Activated T-helper 2 cell treated with anti-CD3 and anti-CD28 coated beads, Interferon-gamma antibody, Interleukin-2, Interleukin-4, amounts not matched to agents 10 μg/mL and 5 μg/mL and 100 μg/mL, durations not matched to agents 14 hours and 24 hours and 36 hours (primary cell): ENCODE data around the gene AKAP14. TPM values are rescaled to one million over a fixed set of nuclear protein-coding genes. Genes with fewer than 3 reads are reported as not detected.
"Not testable (repeated sequence)": the region's sequence is repeated elsewhere in the genome, so short reads cannot be mapped to it uniquely, and the experiment has no call there.

ENCODE experiments used
- DNase-seq: peaks from one replicate; pipeline ENCODE4 v3.0.0; 2021; ENCODE audit warnings: low spot score
- H3K27ac Mint-ChIP-seq: one replicate; pipeline ENCODE4 v1.8.0; 2021; ENCODE audit warnings: mixed read lengths
- H3K27me3 Mint-ChIP-seq: one replicate; pipeline ENCODE4 v1.8.0; 2021; ENCODE audit warnings: low read depth, mixed read lengths
- H3K36me3 Mint-ChIP-seq: one replicate; pipeline ENCODE4 v1.8.0; 2021; ENCODE audit warnings: low read depth, mixed read lengths
- H3K4me1 Mint-ChIP-seq: one replicate; pipeline ENCODE4 v1.8.0; 2021; ENCODE audit warnings: low read depth, mixed read lengths
- H3K4me3 Mint-ChIP-seq: one replicate; pipeline ENCODE4 v1.8.0; 2021; ENCODE audit warnings: low read depth, mild to moderate bottlenecking, moderate library complexity, mixed read lengths
- H3K9me3 Mint-ChIP-seq: one replicate; pipeline ENCODE4 v1.8.0; 2021; ENCODE audit warnings: mixed read lengths
- intact Hi-C: fragments of 100-400 bp; cut with micrococcal nuclease; formaldehyde crosslinking; loops from one replicate; pipeline ENCODE4 v1.15.1; 2023
- total RNA-seq: library from RNA; stranded (reverse); gene quantifications from 2 replicates; pipeline ENCODE4 v1.2.3, GENCODE V29; 2022

Gene AKAP14
- total RNA-seq, 1 donor from 2014 or later, result not detected

- Mint-ChIP-seq H3K27ac (peak overlapping the region; percentile 91), H3K4me3 (peak overlapping the region; percentile 92), H3K36me3 (peaks cover 6% of the 10 kb centered on the region), H3K9me3 (no peaks in the 10 kb centered on the region), H3K4me1 (peaks cover 13% of the 10 kb centered on the region), H3K27me3 (no peaks in the 10 kb centered on the region)
- intact Hi-C loops, result loop anchor here (1.0 kb wide), 1 partner anchor 72 kb away; the partner anchor contains the start of genes NDUFA1 and RNF113A
- no peak for DNase-seq
Measured at GRCh38 chrX:119942831-119943184, 47.1 kb downstream of the AKAP14 start.

- peaks cover 5% of the 10 kb centered on the region for H3K36me3 Mint-ChIP-seq
- no peaks in the 10 kb centered on the region for H3K9me3 Mint-ChIP-seq
- DNase-seq, result peak; percentile 79
- peak within 1 kb of the TSS; percentile 91 for H3K27ac Mint-ChIP-seq
- peak within 1 kb of the TSS; percentile 92 for H3K4me3 Mint-ChIP-seq
- peaks cover 13% of the 10 kb centered on the region for H3K4me1 Mint-ChIP-seq
- intact Hi-C loops, result loop anchor here (1.0 kb wide), 1 partner anchor 72 kb away; the partner anchor contains the start of genes NDUFA1 and RNF113A
- H3K27me3 Mint-ChIP-seq, result peaks cover under 1% of the 10 kb centered on the region
Measured at GRCh38 chrX:119943185-119943988, 47.7 kb downstream of the AKAP14 start, which contains the start of gene NKAP. Gene NKAP, minus strand, starts transcription at chrX:119943751. Its CDS starts 146 bp downstream, at chrX:119943605.

GRCh38 chrX:119945481-119945880 is 49.8 kb downstream of the AKAP14 start:
- H3K4me3 Mint-ChIP-seq, result no peak overlapping the region
- H3K9me3 Mint-ChIP-seq, result no peaks in the 10 kb centered on the region
- peaks cover 5% of the 10 kb centered on the region for H3K27me3 Mint-ChIP-seq
- H3K4me1 Mint-ChIP-seq, result peaks cover 16% of the 10 kb centered on the region
- intact Hi-C loops, result no loop called here
- no peak overlapping the region for H3K27ac Mint-ChIP-seq
- DNase-seq, result no peak
- peaks cover 5% of the 10 kb centered on the region for H3K36me3 Mint-ChIP-seq

GRCh38 chrX:119948381-119948780 is 52.7 kb downstream of the AKAP14 start:
- Mint-ChIP-seq H3K27me3 (peaks cover 5% of the 10 kb centered on the region), H3K27ac (no peak overlapping the region), H3K4me3 (no peak overlapping the region), H3K4me1 (peaks cover 8% of the 10 kb centered on the region), H3K36me3 (no peaks in the 10 kb centered on the region), H3K9me3 (no peaks in the 10 kb centered on the region)
- no peak for DNase-seq
- intact Hi-C loops, result no loop called here

GRCh38 chrX:119954374-119954773 is 58.7 kb downstream of the AKAP14 start:
- intact Hi-C loops, result no loop called here
- Mint-ChIP-seq H3K4me1 (peaks cover 13% of the 10 kb centered on the region), H3K27ac (no peak overlapping the region), H3K4me3 (no peak overlapping the region), H3K9me3 (no peaks in the 10 kb centered on the region), H3K36me3 (no peaks in the 10 kb centered on the region), H3K27me3 (peaks cover 30% of the 10 kb centered on the region)
- no peak for DNase-seq

GRCh38 chrX:119955807-119956570 is 60.3 kb downstream of the AKAP14 start:
- peaks cover 36% of the 10 kb centered on the region for H3K27me3 Mint-ChIP-seq
- H3K27ac Mint-ChIP-seq, H3K4me3 Mint-ChIP-seq, intact Hi-C loops, H3K36me3 Mint-ChIP-seq, H3K9me3 Mint-ChIP-seq: not testable (repeated sequence)
- peaks cover 13% of the 10 kb centered on the region for H3K4me1 Mint-ChIP-seq
- peak; percentile 26 for DNase-seq

- Mint-ChIP-seq H3K27ac (no peak overlapping the region), H3K27me3 (peaks cover 28% of the 10 kb centered on the region), H3K36me3 (no peaks in the 10 kb centered on the region), H3K4me1 (peaks cover 7% of the 10 kb centered on the region), H3K4me3 (no peak overlapping the region), H3K9me3 (no peaks in the 10 kb centered on the region)
- intact Hi-C loops, result no loop called here
- DNase-seq, result no peak
Measured at GRCh38 chrX:119960625-119961024, 64.9 kb downstream of the AKAP14 start.

GRCh38 chrX:119966837-119967236 is 71.1 kb downstream of the AKAP14 start:
- H3K36me3 Mint-ChIP-seq, H3K27ac Mint-ChIP-seq, H3K4me1 Mint-ChIP-seq, H3K9me3 Mint-ChIP-seq, intact Hi-C loops, H3K27me3 Mint-ChIP-seq, DNase-seq, H3K4me3 Mint-ChIP-seq: not testable (repeated sequence)

Other genes with a start within 250 kb of the AKAP14 start
- 175 and 179 TPM in 2 replicates for gene SEPTIN6, start 202.7 kb upstream of the AKAP14 start, total RNA-seq
- gene SOWAHD, start 137.3 kb upstream of the AKAP14 start, total RNA-seq, result 0.46 and 0.59 TPM in 2 replicates
- gene RPL39, start 104.3 kb upstream of the AKAP14 start, total RNA-seq, result 2,137 and 2,151 TPM in 2 replicates
- gene UPF3B, start 42.9 kb upstream of the AKAP14 start, total RNA-seq, result 13.9 TPM in 2 replicates
- gene RNF113A, start 24.2 kb upstream of the AKAP14 start, total RNA-seq, result 24.0 and 26.8 TPM in 2 replicates
- 82.6 and 84.4 TPM in 2 replicates for gene NDUFA1, start 24.1 kb upstream of the AKAP14 start, total RNA-seq
- gene NKAP, start 47.9 kb downstream of the AKAP14 start, total RNA-seq, result 9.8 and 10.4 TPM in 2 replicates
- gene RHOXF2B, start 181.8 kb downstream of the AKAP14 start, total RNA-seq, result not detected in 2 replicates
- gene RHOXF1, start 220.0 kb downstream of the AKAP14 start, total RNA-seq, result not detected in 2 replicates